BE2C (cell line): ENCODE data around the gene SMURF1.

Experiments used
- DNase-seq: peaks from one replicate; pipeline ENCODE4 v3.0.0-alpha.2; 2020
- H3K27me3 ChIP-seq: fragments of 250-450 bp; sonication (Bioruptor Pico); 2 replicates; pipeline ENCODE4 v1.5.1; 2020; ENCODE audit warnings: mild to moderate bottlenecking
- H3K36me3 ChIP-seq: fragments of 250-450 bp; sonication (Bioruptor Pico); 2 replicates; pipeline ENCODE4 v1.5.1; 2020; ENCODE audit warnings: mild to moderate bottlenecking
- H3K4me1 ChIP-seq: fragments of 250-450 bp; sonication (Bioruptor Pico); 2 replicates; pipeline ENCODE4 v1.5.1; 2020
- H3K4me3 ChIP-seq: 2 replicates; pipeline ENCODE4 v1.5.1; 2011; ENCODE audit warnings: low read depth, low read length
- H3K9me3 ChIP-seq: fragments of 250-450 bp; sonication (Bioruptor Pico); 2 replicates; pipeline ENCODE4 v1.5.1; 2020
- CTCF ChIP-seq: IDR thresholded peaks from 2 replicates; pipeline ENCODE4 v1.5.1; 2012; ENCODE audit warnings: mild to moderate bottlenecking, low read depth, low read length

The SMURF1 gene

GRCh38 chr7:99008921-99009530 is 134.9 kb downstream of the SMURF1 start:
- Histone ChIP-seq H3K36me3 (peaks cover 76% of the 10 kb centered on the region), H3K9me3 (no peaks in the 10 kb centered on the region), H3K27me3 (no peaks in the 10 kb centered on the region), H3K4me3 (no peak overlapping the region), H3K4me1 (no peaks in the 10 kb centered on the region)
- no peak for TF ChIP-seq CTCF
- DNase-seq, result no peak

GRCh38 chr7:99008181-99008631 is 135.7 kb downstream of the SMURF1 start:
- Histone ChIP-seq H3K36me3 (peaks cover 76% of the 10 kb centered on the region), H3K4me3 (no peak overlapping the region), H3K27me3 (no peaks in the 10 kb centered on the region), H3K4me1 (no peaks in the 10 kb centered on the region), H3K9me3 (no peaks in the 10 kb centered on the region)
- DNase-seq, result no peak
- TF ChIP-seq CTCF, result no peak

GRCh38 chr7:99006739-99007424 is 137.0 kb downstream of the SMURF1 start:
- Histone ChIP-seq H3K36me3 (peaks cover 64% of the 10 kb centered on the region), H3K4me3 (no peak overlapping the region), H3K9me3 (no peaks in the 10 kb centered on the region), H3K27me3 (no peaks in the 10 kb centered on the region), H3K4me1 (no peaks in the 10 kb centered on the region)
- no peak for DNase-seq
- TF ChIP-seq CTCF, result no peak

- H3K4me1 ChIP-seq, result no peaks in the 10 kb centered on the region
- no peaks in the 10 kb centered on the region for H3K27me3 ChIP-seq
- no peak for DNase-seq
- no peak for TF ChIP-seq CTCF
- H3K36me3 ChIP-seq, result peaks cover 59% of the 10 kb centered on the region
- no peaks in the 10 kb centered on the region for H3K9me3 ChIP-seq
- H3K4me3 ChIP-seq, result no peak overlapping the region
Observed at GRCh38 chr7:99005776-99006175, 138.1 kb downstream of the SMURF1 start.

GRCh38 chr7:99004781-99005500 is 139.0 kb downstream of the SMURF1 start:
- TF ChIP-seq CTCF, result no peak
- no peaks in the 10 kb centered on the region for H3K27me3 ChIP-seq
- H3K4me3 ChIP-seq, result no peak overlapping the region
- H3K4me1 ChIP-seq, result no peaks in the 10 kb centered on the region
- DNase-seq, result no peak
- peaks cover 62% of the 10 kb centered on the region for H3K36me3 ChIP-seq
- no peaks in the 10 kb centered on the region for H3K9me3 ChIP-seq

- DNase-seq, result no peak
- no peak overlapping the region for H3K4me3 ChIP-seq
- H3K9me3 ChIP-seq, result no peaks in the 10 kb centered on the region
- TF ChIP-seq CTCF, result no peak
- H3K4me1 ChIP-seq, result no peaks in the 10 kb centered on the region
- H3K27me3 ChIP-seq, result no peaks in the 10 kb centered on the region
- H3K36me3 ChIP-seq, result peaks cover 59% of the 10 kb centered on the region
Observed at GRCh38 chr7:99004216-99004615, 139.7 kb downstream of the SMURF1 start.
